K562 (cell line): ENCODE measurements around the gene RAD54L. TPM values are rescaled to one million over a fixed set of nuclear protein-coding genes. Genes with fewer than 3 reads are reported as not detected.

Experiments used
- ATAC-seq: fragments of 200-7000 bp; cut with Tn5 transposase; 3 replicates; pipeline ENCODE4 v1.9.1; 2020; ENCODE audit warnings: moderate library complexity
- BruUV-seq: library from RNA; stranded (reverse); fragments of 400-500 nt; replicated peaks from 2 replicates; lab custom pipeline; 2021; lab: Mats Ljungman, UMichigan
- CTCF ChIA-PET: fragments of 300-600 bp; formaldehyde crosslinking; extraction: SDS; loops from one replicate; lab custom pipeline; 2021; ENCODE audit warnings: low intra/inter-chr PET ratio; lab: Yijun Ruan, JAX
- POLR2A ChIA-PET: fragments of 300-600, 350-650 bp; sonication (Branson Sonifier 250); formaldehyde crosslinking; extraction: SDS; loops from one replicate; lab custom pipeline; 2021; ENCODE audit warnings: antibody characterized with exemption, inconsistent platforms; lab: Yijun Ruan, JAX
- DNase-seq, 4 experiments: peaks; one replicate each; pipeline versions ENCODE4 v3.0.0 to v3.0.0-alpha.2; 2011 to 2018; ENCODE audit warnings: low spot score in 3 of 4, mixed read lengths in 3 of 4; ENCODE audit errors: extremely low read depth in 1 of 4
- FAIRE-seq: peaks from 2 replicates; lab custom pipeline; 2011; peaks lifted over from hg19 to GRCh38; lab: Jason Lieb, UNC
- H2AFZ ChIP-seq: 2 replicates; pipeline ENCODE4 v1.6.0; 2011; ENCODE audit warnings: low read depth, low read length, control low read depth, inconsistent platforms
- H3K27ac ChIP-seq: fragments of 200-600 bp; 3 replicates; pipeline ENCODE4 v1.8.0; 2011; ENCODE audit warnings: low read depth, mild to moderate bottlenecking, control low read depth, inconsistent platforms, low read length, moderate library complexity, mixed read lengths; ENCODE audit errors: extremely low read depth
- H3K27me3 ChIP-seq, 2 experiments: fragments of 300-600 bp in 1 of 2; 2 replicates in 1 of 2; 3 replicates in 1 of 2; pipeline versions ENCODE4 v1.6.0 to v1.8.0; 2011; ENCODE audit warnings: inconsistent platforms in 2 of 2, low read length in 2 of 2, mild to moderate bottlenecking in 1 of 2, mixed read lengths in 1 of 2, moderate library complexity in 1 of 2; ENCODE audit not compliant: control insufficient read depth in 2 of 2, insufficient read depth in 2 of 2
- H3K36me3 ChIP-seq: fragments of 300-600 bp; 3 replicates; pipeline ENCODE4 v1.8.0; 2011; ENCODE audit warnings: mild to moderate bottlenecking, low read length, inconsistent platforms; ENCODE audit not compliant: control insufficient read depth, insufficient read depth
- H3K4me1 ChIP-seq, 2 experiments: fragments of 200-600 bp in 1 of 2; replicated peaks in 1 of 2; 2 replicates in 1 of 2; 3 replicates in 1 of 2; pipeline versions ENCODE4 v1.5.1 to v1.8.0; 2011; ENCODE audit warnings: inconsistent platforms in 2 of 2, low read length in 2 of 2, mild to moderate bottlenecking in 1 of 2, mixed read lengths in 1 of 2, moderate library complexity in 1 of 2; ENCODE audit not compliant: control insufficient read depth in 2 of 2, insufficient read depth in 2 of 2
- H3K4me2 ChIP-seq: 2 replicates; pipeline ENCODE4 v1.6.1; 2011; ENCODE audit warnings: low read length, control low read depth, inconsistent platforms, mixed read lengths; ENCODE audit not compliant: insufficient read depth
- H3K4me3 ChIP-seq: fragments of 200-600 bp; sonication (generic), shearing (Covaris generic); 2 replicates; pipeline ENCODE4 v1.5.1; 2016; ENCODE audit warnings: control low read depth, inconsistent platforms
- H3K79me2 ChIP-seq: fragments of 200-600 bp; 3 replicates; pipeline ENCODE4 v1.8.0; 2011; ENCODE audit warnings: low read length, inconsistent platforms; ENCODE audit not compliant: control insufficient read depth, insufficient read depth
- H3K9ac ChIP-seq, 2 experiments: 2 replicates each; pipeline versions ENCODE4 v1.6.0 to v1.6.1; 2011; ENCODE audit warnings: low read depth in 2 of 2, low read length in 2 of 2, control low read depth in 1 of 2, inconsistent platforms in 1 of 2, mild to moderate bottlenecking in 1 of 2, mixed read lengths in 1 of 2; ENCODE audit not compliant: insufficient read depth in 1 of 2
- H3K9me1 ChIP-seq: one replicate; pipeline ENCODE4 v1.6.0; 2011; ENCODE audit warnings: inconsistent platforms, mild to moderate bottlenecking, low read length, moderate library complexity; ENCODE audit not compliant: control insufficient read depth, insufficient read depth
- H3K9me3 ChIP-seq: replicated peaks from 2 replicates; pipeline ENCODE4 v1.5.1; 2011; ENCODE audit warnings: low read depth, low read length, inconsistent platforms; ENCODE audit not compliant: control insufficient read depth, insufficient read depth
- H4K20me1 ChIP-seq: replicated peaks from 2 replicates; pipeline ENCODE4 v1.6.1; 2011; ENCODE audit warnings: low read length, inconsistent platforms, mixed read lengths; ENCODE audit not compliant: control insufficient read depth, insufficient read depth
- DACH1 ChIP-seq: fragments of 450-650 bp; IDR thresholded peaks from 2 replicates; pipeline ENCODE4 v1.6.1; 2018; ENCODE audit not compliant: partially characterized antibody
- FOS ChIP-seq: IDR thresholded peaks from 3 replicates; pipeline ENCODE4 v1.6.1; 2011; ENCODE audit not compliant: insufficient read length; ENCODE audit errors: extremely low read depth
- KDM4B ChIP-seq, 2 experiments: fragments of 450-650 bp in 1 of 2; sonication (generic) in 1 of 2; IDR thresholded peaks; 2 replicates each; pipeline ENCODE4 v1.6.1; 2016 to 2017; ENCODE audit warnings: borderline replicate concordance in 2 of 2, antibody characterized with exemption in 1 of 2, low read depth in 1 of 2, mild to moderate bottlenecking in 1 of 2
- KLF10 ChIP-seq: fragments of 250-450 bp; sonication (Bioruptor Pico); IDR thresholded peaks from 2 replicates; pipeline ENCODE4 v1.6.1; 2021; ENCODE audit warnings: matching md5 sums
- MAFK ChIP-seq: IDR thresholded peaks from 2 replicates; pipeline ENCODE4 v1.6.1; 2011; ENCODE audit warnings: low read length, improper control_type of control experiment
- MYBL2 ChIP-seq, 2 experiments: fragments of 450-650 bp in 1 of 2; sonication (generic) in 1 of 2; formaldehyde crosslinking in 1 of 2; IDR thresholded peaks; 2 replicates each; pipeline versions ENCODE4 v1.6.1 to v1.8.1; 2017 to 2022; ENCODE audit warnings: borderline replicate concordance in 1 of 2, inconsistent platforms in 1 of 2, low read depth in 1 of 2, mild to moderate bottlenecking in 1 of 2, missing genetic modification reagents in 1 of 2, moderate library complexity in 1 of 2
- NR1H2 ChIP-seq: sonication (generic); formaldehyde crosslinking; IDR thresholded peaks from 2 replicates; pipeline ENCODE4 v1.4.0; 2020; ENCODE audit warnings: mild to moderate bottlenecking, missing genetic modification reagents
- SIX5 ChIP-seq, 2 experiments: IDR thresholded peaks; 2 replicates each; pipeline ENCODE4 v1.6.1; 2011; ENCODE audit warnings: low read length in 2 of 2, borderline replicate concordance in 1 of 2, low read depth in 1 of 2, mild to moderate bottlenecking in 1 of 2, moderate library complexity in 1 of 2; ENCODE audit not compliant: insufficient read depth in 1 of 2
- ZFP30 ChIP-seq: fragments of 250-450 bp; sonication (Bioruptor Pico); IDR thresholded peaks from 2 replicates; pipeline ENCODE4 v1.8.0; 2022; ENCODE audit warnings: moderate library complexity, mild to moderate bottlenecking, inconsistent platforms, borderline replicate concordance
- ZNF232 ChIP-seq: sonication (generic); formaldehyde crosslinking; IDR thresholded peaks from 2 replicates; pipeline ENCODE4 v1.8.0; 2022; ENCODE audit warnings: mild to moderate bottlenecking, missing genetic modification reagents
- WGBS: fragments of 100-300 bp; shearing (Covaris generic); methylation state at CpG from one replicate; pipeline ENCODE4 v1.1.6; 2016; ENCODE audit warnings: low coverage, mixed read lengths; ENCODE audit not compliant: insufficient coverage; ENCODE audit errors: missing lambda C conversion rate; 5-methylcytosine and 5-hydroxymethylcytosine counted together
- in situ Hi-C: fragments of 300-500 bp; cut with MboI; formaldehyde crosslinking; loops from 4 replicates; pipeline ENCODE4 v1.15.0; 2018; ENCODE audit warnings: inconsistent platforms, mixed read lengths
- intact Hi-C: fragments of 100-400 bp; cut with micrococcal nuclease; formaldehyde crosslinking; loops from 2 replicates; pipeline ENCODE4 v1.14.2; 2022
- polyA plus RNA-seq, 8 experiments: library from polyadenylated mRNA; depleted of rRNA in 4 of 8; stranded (reverse) in 5 of 8; unstranded in 3 of 8; fragments of >200 nt; fragmentation: Nextera tagmentation in 2 of 8; fragmentation: Illumina TruSeq in 1 of 8; extraction: Ambion mirVana in 2 of 8; extraction: Trizol in 1 of 8; gene quantifications; 2 replicates each; pipeline versions ENCODE4 v1.2.1 to v1.2.3, GENCODE V29; 2011 to 2014; ENCODE audit warnings: inconsistent platforms in 1 of 8, missing spikeins in 1 of 8
- total RNA-seq, 7 experiments: library from RNA; depleted of rRNA in 6 of 7; stranded (reverse); fragments of >200 nt in 6 of 7; fragmentation: Illumina TruSeq in 2 of 7; extraction: Trizol in 2 of 7; gene quantifications; 2 replicates each; pipeline versions ENCODE4 v1.2.1 to v1.2.3, GENCODE V29; 2011 to 2021; ENCODE audit warnings: low replicate concordance in 1 of 7
- TF ChIP-seq, protein P1 (sequence below): fragments of 150-350 bp; conservative IDR thresholded peaks from 2 replicates; pipeline ENCODE4 v1.6.1; 2014; ENCODE audit warnings: low read length

Gene RAD54L
- total and polyA plus RNA-seq, 9 of the 15 experiments (the other 6 are each of a cell fraction or from before 2014, with no cell fraction given), result 17.9 to 92.3 (median 37.5) TPM

DNA sequence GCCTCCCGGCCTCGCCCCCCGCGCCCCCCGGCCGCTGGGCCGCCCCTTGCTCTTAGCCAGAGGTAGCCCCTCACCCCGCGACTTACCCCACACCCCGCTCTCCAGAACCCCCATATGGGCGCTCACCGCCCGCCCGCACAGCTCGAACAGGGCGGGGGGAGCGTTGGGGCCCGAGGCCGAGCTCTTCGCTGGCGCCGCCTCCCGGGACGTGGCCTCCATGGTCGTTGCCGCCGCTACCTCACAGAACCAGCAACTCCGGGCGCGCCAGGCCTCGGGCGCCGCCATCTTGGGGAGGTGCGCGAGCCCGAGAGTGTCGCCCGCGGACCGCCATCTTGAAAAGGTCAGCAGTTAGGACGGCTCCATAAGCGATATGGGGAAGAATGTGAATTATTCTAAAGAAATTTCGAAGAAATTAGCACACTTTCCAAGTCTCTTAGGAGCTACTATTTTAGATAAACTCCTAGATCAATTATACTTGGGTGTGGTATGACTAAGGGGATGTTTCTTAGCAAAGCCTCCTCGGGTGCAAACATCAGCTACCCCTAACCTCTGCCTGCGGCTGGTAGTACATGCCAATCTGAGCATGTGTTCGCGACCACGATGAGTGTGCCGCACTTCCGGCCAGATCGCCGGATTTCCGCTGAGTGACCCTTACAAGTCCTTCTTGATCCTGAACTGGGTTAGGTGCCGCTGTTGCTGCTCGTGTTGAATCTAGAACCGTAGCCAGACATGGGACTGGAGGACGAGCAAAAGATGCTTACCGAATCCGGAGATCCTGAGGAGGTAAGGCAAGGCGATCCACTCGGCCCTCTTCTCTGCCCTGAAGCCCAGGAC, 55.7 kb downstream of the RAD54L start, which contains the start of the genes LRRC41 and UQCRH:
Gene LRRC41, minus strand, starts transcription at position 579 of the 834 bp plus-strand sequence. Its CDS starts 294 bp downstream, at position 285.
Gene UQCRH, plus strand, starts transcription at position 661 of the 834 bp plus-strand sequence. Its CDS starts 69 bp downstream, at position 730.
- CTCF ChIA-PET, result interaction anchor here (0.6 to 0.9 kb wide), 2 partner anchors 45 to 47 kb away, joined by 3 to 4 read pairs; no protein-coding TSS in a partner anchor
- in situ Hi-C loops, result no loop called here
- TF ChIP-seq KLF10 (CRISPR knock-in tag) (no peak), DACH1 (no peak), SIX5 (IDR thresholded peaks at IDR 0.05; ENCODE audit: borderline replicate concordance in 1 of 2, insufficient read depth in 1 of 2, low read depth in 1 of 2, low read length in 2 of 2) (peak; percentile 76 to 87), MYBL2 (IDR thresholded peaks at IDR 0.05; ENCODE audit: low read depth) (no peak), MYBL2 (CRISPR knock-in tag; IDR thresholded peaks at IDR 0.05; ENCODE audit: borderline replicate concordance) (no peak), ZFP30 (CRISPR knock-in tag) (no peak), FOS (no peak), MAFK (0 out of 2 replicates have a peak, but pooled peaks have one; percentile 36), KDM4B (IDR thresholded peaks at IDR 0.05; ENCODE audit: borderline replicate concordance in 2 of 2, low read depth in 1 of 2) (no peak), ZNF232 (CRISPR knock-in tag) (no peak), NR1H2 (CRISPR knock-in tag) (peak; percentile 10; the same call in 1 of the 2 replicates)
- TF ChIP-seq, protein P1, sequence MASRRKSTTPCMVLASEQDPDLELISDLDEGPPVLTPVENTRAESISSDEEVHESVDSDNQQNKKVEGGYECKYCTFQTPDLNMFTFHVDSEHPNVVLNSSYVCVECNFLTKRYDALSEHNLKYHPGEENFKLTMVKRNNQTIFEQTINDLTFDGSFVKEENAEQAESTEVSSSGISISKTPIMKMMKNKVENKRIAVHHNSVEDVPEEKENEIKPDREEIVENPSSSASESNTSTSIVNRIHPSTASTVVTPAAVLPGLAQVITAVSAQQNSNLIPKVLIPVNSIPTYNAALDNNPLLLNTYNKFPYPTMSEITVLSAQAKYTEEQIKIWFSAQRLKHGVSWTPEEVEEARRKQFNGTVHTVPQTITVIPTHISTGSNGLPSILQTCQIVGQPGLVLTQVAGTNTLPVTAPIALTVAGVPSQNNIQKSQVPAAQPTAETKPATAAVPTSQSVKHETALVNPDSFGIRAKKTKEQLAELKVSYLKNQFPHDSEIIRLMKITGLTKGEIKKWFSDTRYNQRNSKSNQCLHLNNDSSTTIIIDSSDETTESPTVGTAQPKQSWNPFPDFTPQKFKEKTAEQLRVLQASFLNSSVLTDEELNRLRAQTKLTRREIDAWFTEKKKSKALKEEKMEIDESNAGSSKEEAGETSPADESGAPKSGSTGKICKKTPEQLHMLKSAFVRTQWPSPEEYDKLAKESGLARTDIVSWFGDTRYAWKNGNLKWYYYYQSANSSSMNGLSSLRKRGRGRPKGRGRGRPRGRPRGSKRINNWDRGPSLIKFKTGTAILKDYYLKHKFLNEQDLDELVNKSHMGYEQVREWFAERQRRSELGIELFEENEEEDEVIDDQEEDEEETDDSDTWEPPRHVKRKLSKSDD, result peak; percentile 92

More for the DNA sequence above, 55.7 kb downstream of the RAD54L start, which contains the start of the genes LRRC41 and UQCRH:
- H4K20me1 ChIP-seq, result peaks cover 31% of the 10 kb centered on the region
- intact Hi-C loops, result loop anchor here (1.0 to 5.0 kb wide), 2 partner anchors 37 to 56 kb away; partner anchors contain the start of genes NSUN4 and RAD54L
- DNase-seq (peak; percentile 87 to 100 (median 92)), FAIRE-seq (peak; percentile 99), ATAC-seq (peak; percentile 80)
- peaks cover 36 to 44% of the 10 kb centered on the region in 2 experiments; a peak in 4 of 5 replicates for H3K4me1 ChIP-seq
- peaks cover 49% of the 10 kb centered on the region for H3K36me3 ChIP-seq
- peaks cover 100% of the 10 kb centered on the region for H3K79me2 ChIP-seq
- H2AFZ ChIP-seq, result peak within 1 kb of the TSS; percentile 96
- peak within 1 kb of the TSS; percentile 98 to 100 for H3K9ac ChIP-seq
- POLR2A ChIA-PET, result interaction anchor here (0.6 to 3.5 kb wide), 21 partner anchors 8 to 878 kb away, joined by 3 to 46 read pairs (median 4); partner anchors contain the start of genes NSUN4 and RAD54L
- no TSS peak for BruUV-seq
- under 1% methylated on average over 57 of the region's 61 CpGs for WGBS
- H3K4me3 ChIP-seq, result peak within 1 kb of the TSS; percentile 76
- H3K9me1 ChIP-seq, result no peaks in the 10 kb centered on the region
- H3K27ac ChIP-seq, result peak within 1 kb of the TSS; percentile 96
- no peaks in the 10 kb centered on the region for H3K27me3 ChIP-seq
- no peaks in the 10 kb centered on the region for H3K9me3 ChIP-seq
- peak within 1 kb of the TSS; percentile 97 for H3K4me2 ChIP-seq
